Neutrophil (primary cell): Measurements from ENCODE around the gene SH3RF3.

Source experiments
- H3K27ac ChIP-seq: fragments of 200-600 bp; sonication (generic); 2 replicates; pipeline ENCODE4 v1.5.1; 2016; ENCODE audit warnings: mild to moderate bottlenecking, moderate library complexity
- H3K27me3 ChIP-seq: fragments of 200-600 bp; sonication (generic); 2 replicates; pipeline ENCODE4 v1.6.0; 2016; ENCODE audit warnings: mild to moderate bottlenecking
- H3K36me3 ChIP-seq: fragments of 200-600 bp; sonication (generic); 2 replicates; pipeline ENCODE4 v1.5.1; 2017
- H3K4me1 ChIP-seq, 2 experiments: fragments of 200-600 bp in 1 of 2; sonication (generic) in 1 of 2; 1 replicate in 1 of 2; 2 replicates in 1 of 2; pipeline versions ENCODE4 v1.5.1 to v1.6.1; 2013 to 2016; ENCODE audit warnings: low read depth in 1 of 2, low read length in 1 of 2, mild to moderate bottlenecking in 1 of 2, moderate library complexity in 1 of 2; ENCODE audit not compliant: control insufficient read depth in 1 of 2, insufficient read depth in 1 of 2
- H3K4me3 ChIP-seq, 2 experiments: fragments of 200-600 bp in 1 of 2; sonication (generic) in 1 of 2; 1 replicate in 1 of 2; 2 replicates in 1 of 2; pipeline ENCODE4 v1.5.1; 2013 to 2016; ENCODE audit warnings: low read depth in 1 of 2, low read length in 1 of 2, mild to moderate bottlenecking in 1 of 2, moderate library complexity in 1 of 2
- H3K9me3 ChIP-seq: fragments of 200-600 bp; sonication (generic); 2 replicates; pipeline ENCODE4 v1.5.1; 2016
- CTCF ChIP-seq: fragments of 200-600 bp; sonication (generic); IDR thresholded peaks from 2 replicates; pipeline ENCODE4 v1.5.1; 2016; ENCODE audit warnings: antibody characterized with exemption

Gene SH3RF3

GRCh38 chr2:109258376-109258775 is 129.4 kb downstream of the SH3RF3 start:
- Histone ChIP-seq H3K36me3 (no peaks in the 10 kb centered on the region), H3K4me1 (peaks cover 25 to 36% of the 10 kb centered on the region in 2 experiments), H3K27ac (no peak overlapping the region), H3K27me3 (no peaks in the 10 kb centered on the region), H3K4me3 (no peak overlapping the region), H3K9me3 (no peaks in the 10 kb centered on the region)
- no peak for TF ChIP-seq CTCF

DNA sequence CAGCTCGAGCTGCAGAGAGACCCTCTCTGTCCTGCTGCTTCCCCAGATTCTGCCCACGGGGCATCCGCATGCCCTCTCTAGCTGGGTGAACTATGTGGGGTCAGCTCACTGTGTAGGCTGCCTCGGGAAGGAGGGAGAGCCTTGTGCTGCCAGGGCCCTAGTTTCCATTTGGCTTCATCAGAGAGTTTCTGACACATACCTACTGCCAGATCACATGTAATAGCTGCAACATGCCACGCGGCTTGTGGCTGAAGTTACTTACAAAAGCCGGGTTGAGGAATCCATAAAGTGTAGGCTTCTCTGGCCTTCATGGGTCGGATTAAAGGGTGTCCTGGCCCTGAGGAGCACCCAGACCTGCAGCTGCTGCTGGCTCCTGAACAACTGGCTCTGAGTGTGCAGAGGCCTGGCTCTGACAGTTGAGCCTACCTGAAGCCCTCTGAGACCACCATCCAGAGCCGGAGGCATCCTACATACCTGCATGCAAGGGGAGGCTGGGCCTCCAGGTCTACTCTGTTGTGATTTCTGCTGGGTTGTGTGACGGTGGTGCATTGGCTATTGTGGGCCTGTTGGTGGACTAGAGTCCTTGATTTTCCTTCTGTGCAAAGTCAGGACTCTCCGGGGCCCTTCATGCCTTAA is 130.0 kb downstream of the SH3RF3 start:
- no peak overlapping the region for H3K27ac ChIP-seq
- H3K27me3 ChIP-seq: no peaks in the 10 kb centered on the region
- H3K4me1 ChIP-seq: peaks cover 25 to 36% of the 10 kb centered on the region in 2 experiments
- H3K4me3 ChIP-seq: no peak overlapping the region
- H3K36me3 ChIP-seq: no peaks in the 10 kb centered on the region
- no peaks in the 10 kb centered on the region for H3K9me3 ChIP-seq
- TF ChIP-seq CTCF: no peak

- no peak overlapping the region for H3K27ac ChIP-seq
- H3K9me3 ChIP-seq: no peaks in the 10 kb centered on the region
- no peak overlapping the region for H3K4me3 ChIP-seq
- H3K4me1 ChIP-seq: peaks cover 25 to 36% of the 10 kb centered on the region in 2 experiments
- H3K36me3 ChIP-seq: no peaks in the 10 kb centered on the region
- no peak for TF ChIP-seq CTCF
- no peaks in the 10 kb centered on the region for H3K27me3 ChIP-seq
Measured at GRCh38 chr2:109259671-109260070, 130.7 kb downstream of the SH3RF3 start.

GRCh38 chr2:109260116-109260855 is 131.3 kb downstream of the SH3RF3 start:
- Histone ChIP-seq H3K27ac (peak overlapping the region; percentile 52), H3K4me3 (no peak overlapping the region), H3K4me1 (peaks cover 24 to 33% of the 10 kb centered on the region in 2 experiments), H3K9me3 (no peaks in the 10 kb centered on the region), H3K36me3 (no peaks in the 10 kb centered on the region), H3K27me3 (no peaks in the 10 kb centered on the region)
- no peak for TF ChIP-seq CTCF

DNA sequence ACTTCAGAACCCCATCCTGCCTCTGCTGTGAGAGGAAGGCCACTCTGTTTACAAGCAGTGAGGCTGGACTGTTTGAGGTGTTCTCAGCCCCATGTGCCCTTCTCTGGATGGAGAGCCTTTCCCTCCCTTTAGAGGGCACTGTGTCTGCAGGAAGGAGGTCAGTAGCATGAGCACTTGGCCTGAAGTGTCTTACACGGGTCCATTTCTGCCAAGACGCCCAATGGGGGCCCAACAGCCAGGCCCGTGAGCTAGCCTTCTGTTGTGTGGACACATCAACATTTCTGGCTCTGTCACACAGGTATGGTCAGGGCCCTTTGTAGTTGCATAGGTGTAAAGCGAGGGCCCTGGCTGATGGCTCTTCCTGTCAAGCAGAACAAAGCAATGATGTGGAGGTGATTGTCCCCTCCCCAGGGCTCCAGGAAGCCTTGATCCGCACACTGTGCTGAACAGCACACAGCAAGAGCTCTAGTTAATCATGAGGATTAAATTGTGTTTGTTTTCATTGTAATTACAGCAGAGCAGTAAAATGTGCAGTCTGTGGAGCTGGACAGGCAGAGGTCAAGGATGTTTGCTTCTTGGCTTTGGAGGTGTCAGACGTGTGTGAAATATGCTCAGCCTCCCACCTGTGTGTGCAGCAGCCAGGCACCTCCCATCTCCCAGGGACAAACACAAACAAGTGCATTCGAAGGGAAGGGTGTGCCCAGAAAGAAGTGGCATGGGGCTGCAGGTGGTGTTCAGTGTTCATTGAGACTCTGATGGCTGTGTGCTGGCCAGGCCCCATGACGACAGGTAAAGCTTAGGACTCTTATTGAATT is 132.1 kb downstream of the SH3RF3 start:
- Histone ChIP-seq H3K27ac (peak overlapping the region; percentile 52), H3K4me1 (peaks cover 16 to 28% of the 10 kb centered on the region in 2 experiments), H3K36me3 (no peaks in the 10 kb centered on the region), H3K27me3 (no peaks in the 10 kb centered on the region), H3K9me3 (no peaks in the 10 kb centered on the region), H3K4me3 (no peak overlapping the region)
- TF ChIP-seq CTCF: no peak
